ENCODE measurements around the gene OIT3. TPM values are rescaled to one million over a fixed set of nuclear protein-coding genes. Genes with fewer than 3 reads are reported as not detected.
A peak's percentile ranks its signal among the peaks of the same experiment; 100 is the strongest.

Gene OIT3
- total and polyA plus RNA-seq, 7 donors: 0.03 to 0.04 (median 0.04) TPM; not detected in 4

DNA sequence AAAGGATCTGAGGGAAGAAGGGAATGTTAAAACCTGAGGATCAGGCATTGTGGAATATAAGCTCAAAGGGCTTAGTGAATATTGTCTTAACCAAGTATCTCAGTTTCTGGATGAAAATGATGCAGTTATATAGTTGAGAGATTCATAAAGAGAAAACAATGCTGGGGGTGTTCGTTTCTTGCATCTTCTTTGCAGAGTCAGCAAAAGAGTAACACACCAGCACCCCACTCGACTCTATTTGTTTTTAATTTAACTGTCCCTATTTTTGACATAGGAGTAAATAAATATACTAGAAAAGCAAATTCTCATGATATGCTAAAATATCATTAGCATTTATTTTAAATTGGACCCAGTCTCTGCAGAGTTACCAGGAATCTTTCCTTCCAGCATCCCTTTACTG is 7.6 kb upstream of the OIT3 start:
- TF ChIP-seq, protein P1, sequence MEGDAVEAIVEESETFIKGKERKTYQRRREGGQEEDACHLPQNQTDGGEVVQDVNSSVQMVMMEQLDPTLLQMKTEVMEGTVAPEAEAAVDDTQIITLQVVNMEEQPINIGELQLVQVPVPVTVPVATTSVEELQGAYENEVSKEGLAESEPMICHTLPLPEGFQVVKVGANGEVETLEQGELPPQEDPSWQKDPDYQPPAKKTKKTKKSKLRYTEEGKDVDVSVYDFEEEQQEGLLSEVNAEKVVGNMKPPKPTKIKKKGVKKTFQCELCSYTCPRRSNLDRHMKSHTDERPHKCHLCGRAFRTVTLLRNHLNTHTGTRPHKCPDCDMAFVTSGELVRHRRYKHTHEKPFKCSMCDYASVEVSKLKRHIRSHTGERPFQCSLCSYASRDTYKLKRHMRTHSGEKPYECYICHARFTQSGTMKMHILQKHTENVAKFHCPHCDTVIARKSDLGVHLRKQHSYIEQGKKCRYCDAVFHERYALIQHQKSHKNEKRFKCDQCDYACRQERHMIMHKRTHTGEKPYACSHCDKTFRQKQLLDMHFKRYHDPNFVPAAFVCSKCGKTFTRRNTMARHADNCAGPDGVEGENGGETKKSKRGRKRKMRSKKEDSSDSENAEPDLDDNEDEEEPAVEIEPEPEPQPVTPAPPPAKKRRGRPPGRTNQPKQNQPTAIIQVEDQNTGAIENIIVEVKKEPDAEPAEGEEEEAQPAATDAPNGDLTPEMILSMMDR (IDR thresholded peaks at IDR 0.05): no peak
- DNase-seq (no peak), ATAC-seq (no peak)
- 80 to 90% (median 84%) methylated on average over 2 of the region's 2 CpGs for WGBS, 3 donors
- peaks cover 4 to 61% of the 10 kb centered on the region in 2 donors for H3K36me3 ChIP-seq (ENCODE audit: insufficient read depth in 1 of 2, low read depth in 1 of 2)
- no peak overlapping the region for H3K27ac ChIP-seq
- H3K27me3 ChIP-seq (ENCODE audit: insufficient read depth in 3 of 3, low read length in 2 of 3): no peaks in the 10 kb centered on the region
- H3K4me1 ChIP-seq: no peaks in the 10 kb centered on the region
- intact Hi-C loops (cut with DNase I): loop anchor here in 1 of 2 donors (1.0 kb wide), 1 partner anchor 25 kb away; no protein-coding TSS in a partner anchor
- no peak overlapping the region for H3K4me3 ChIP-seq
- H3K9me3 ChIP-seq: no peaks in the 10 kb centered on the region

- TF ChIP-seq, protein P1 (IDR thresholded peaks at IDR 0.05): no peak
- WGBS, 3 donors: 12 to 25% (median 17%) methylated on average over 1 of the region's 1 CpG
- no peak for DNase-seq
- H3K9me3 ChIP-seq: no peaks in the 10 kb centered on the region
- H3K36me3 ChIP-seq (ENCODE audit: insufficient read depth in 1 of 2, low read depth in 1 of 2): peaks cover 4 to 56% of the 10 kb centered on the region in 2 donors
- intact Hi-C loops (cut with DNase I): no loop called here
- H3K4me3 ChIP-seq: no peak overlapping the region
- H3K27ac ChIP-seq: no peak overlapping the region
- ATAC-seq: no peak
- H3K4me1 ChIP-seq: no peaks in the 10 kb centered on the region
- H3K27me3 ChIP-seq (ENCODE audit: insufficient read depth in 3 of 3, low read length in 2 of 3): no peaks in the 10 kb centered on the region
Measured at GRCh38 chr10:72886621-72887020, 6.9 kb upstream of the OIT3 start.

- TF ChIP-seq, protein P1 (IDR thresholded peaks at IDR 0.05): no peak
- Histone ChIP-seq H3K9me3 (no peaks in the 10 kb centered on the region), H3K27ac (no peak overlapping the region), H3K4me3 (no peak overlapping the region), H3K4me1 (no peaks in the 10 kb centered on the region), H3K36me3 (ENCODE audit: insufficient read depth in 1 of 2, low read depth in 1 of 2) (peaks cover 4 to 54% of the 10 kb centered on the region in 2 donors), H3K27me3 (ENCODE audit: insufficient read depth in 3 of 3, low read length in 2 of 3) (no peaks in the 10 kb centered on the region)
- WGBS, 3 donors: 42 to 50% (median 46%) methylated on average over 5 of the region's 5 CpGs
- no peak for ATAC-seq
- intact Hi-C loops (cut with DNase I): no loop called here
- no peak for DNase-seq
Measured at GRCh38 chr10:72887043-72887442, 6.5 kb upstream of the OIT3 start.

GRCh38 chr10:72888151-72888638 is 5.3 kb upstream of the OIT3 start:
- 93 to 95% (median 94%) methylated on average over 7 of the region's 7 CpGs for WGBS, 3 donors
- ATAC-seq: no peak
- DNase-seq: no peak
- Histone ChIP-seq H3K27me3 (ENCODE audit: insufficient read depth in 3 of 3, low read length in 2 of 3) (no peaks in the 10 kb centered on the region), H3K27ac (no peak overlapping the region), H3K36me3 (ENCODE audit: insufficient read depth in 1 of 2, low read depth in 1 of 2) (peaks cover 4 to 54% of the 10 kb centered on the region in 2 donors), H3K4me1 (no peaks in the 10 kb centered on the region), H3K9me3 (no peaks in the 10 kb centered on the region), H3K4me3 (no peak overlapping the region)
- TF ChIP-seq, protein P1 (IDR thresholded peaks at IDR 0.05): no peak
- intact Hi-C loops (cut with DNase I): no loop called here

DNA sequence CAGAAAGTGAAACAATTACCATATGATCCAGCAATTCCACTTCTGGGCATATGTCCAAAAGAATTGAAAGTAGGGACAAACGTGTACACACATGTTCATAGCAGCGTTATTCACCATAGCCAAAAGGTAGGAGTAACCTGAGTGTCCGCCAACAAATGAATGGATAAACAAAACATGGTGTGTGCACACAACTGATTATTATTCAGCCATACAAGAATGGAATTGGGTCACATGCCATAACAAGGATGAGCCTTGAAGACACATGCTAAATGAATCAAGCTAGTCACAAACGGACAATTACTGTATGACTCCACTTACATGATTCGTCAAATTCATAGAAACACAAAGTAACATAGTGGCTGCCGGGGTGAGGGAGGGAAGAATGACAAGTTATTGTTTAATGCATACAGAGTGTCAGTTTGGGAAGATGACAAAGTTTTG is 4.1 kb upstream of the OIT3 start:
- 32 to 43% (median 38%) methylated on average over 6 of the region's 6 CpGs for WGBS, 3 donors
- DNase-seq (no peak), ATAC-seq (peak; percentile 25 to 45 (median 38))
- no peak overlapping the region for H3K27ac ChIP-seq
- no peaks in the 10 kb centered on the region for H3K27me3 ChIP-seq (ENCODE audit: insufficient read depth in 3 of 3, low read length in 2 of 3)
- TF ChIP-seq, protein P1 (IDR thresholded peaks at IDR 0.05): no peak
- H3K4me3 ChIP-seq: no peak overlapping the region
- H3K36me3 ChIP-seq (ENCODE audit: insufficient read depth in 1 of 2, low read depth in 1 of 2): peaks cover 4 to 42% of the 10 kb centered on the region in 2 donors
- no peaks in the 10 kb centered on the region for H3K9me3 ChIP-seq
- no peaks in the 10 kb centered on the region for H3K4me1 ChIP-seq
- intact Hi-C loops (cut with DNase I): no loop called here
